NCI-H748 treated with DMSO at 0.1 percent for 48 hours (cell line): Measurements from ENCODE around the gene HSPG2.
"Not testable (repeated sequence)": the region's sequence is repeated elsewhere in the genome, so short reads cannot be mapped to it uniquely, and the experiment has no call there.

Source experiments
- DNase-seq: peaks from one replicate; lab custom pipeline; 2025; lab: John Stamatoyannopoulos, UW

HSPG2 gene

DNA sequence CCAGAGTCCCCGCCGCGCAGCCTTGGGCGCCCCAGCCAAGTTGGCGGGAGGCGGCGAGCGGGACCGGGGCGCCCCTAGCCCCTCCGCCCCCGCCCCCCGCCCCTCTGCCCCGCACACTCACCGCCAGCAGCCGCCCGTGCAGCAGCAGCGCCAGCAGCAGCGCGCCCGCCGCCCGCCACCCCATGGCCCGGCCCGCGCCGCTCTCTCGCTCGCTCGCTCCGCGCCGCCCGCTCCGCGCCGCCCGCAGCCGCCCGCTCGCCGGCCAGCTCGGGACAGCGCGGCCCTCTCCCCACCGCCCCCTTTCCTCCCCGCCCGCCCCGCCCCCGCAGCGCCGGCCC lies at the start of gene HSPG2:
Gene HSPG2, minus strand, starts transcription at position 277 of the 338 bp plus-strand sequence. Its CDS starts 93 bp downstream, at position 184.
- DNase-seq, result no peak

GRCh38 chr1:21986386-21986785 lies 49.3 kb upstream of the HSPG2 start:
- DNase-seq, result not testable (repeated sequence)

DNA sequence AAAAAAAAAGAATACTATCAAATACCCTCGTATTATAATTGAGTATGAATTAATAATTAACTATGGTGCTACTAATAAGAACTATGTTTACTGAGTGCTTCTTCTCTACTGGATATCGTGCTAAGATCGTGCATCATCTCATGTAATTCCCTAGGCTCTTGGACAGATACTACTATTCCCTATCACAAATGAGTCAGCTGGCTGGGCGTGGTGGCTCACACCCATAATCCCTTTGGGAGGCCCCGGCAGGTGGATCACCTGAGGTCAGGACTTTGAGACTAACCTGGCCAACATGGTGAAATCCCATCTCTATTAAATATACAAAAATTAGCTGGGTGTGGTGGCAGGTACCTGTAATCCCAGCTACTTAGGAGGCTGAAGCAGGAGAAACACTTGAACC lies 48.8 kb upstream of the HSPG2 start:
- not testable (repeated sequence) for DNase-seq

GRCh38 chr1:21983539-21983938 lies 46.4 kb upstream of the HSPG2 start:
- not testable (repeated sequence) for DNase-seq

DNA sequence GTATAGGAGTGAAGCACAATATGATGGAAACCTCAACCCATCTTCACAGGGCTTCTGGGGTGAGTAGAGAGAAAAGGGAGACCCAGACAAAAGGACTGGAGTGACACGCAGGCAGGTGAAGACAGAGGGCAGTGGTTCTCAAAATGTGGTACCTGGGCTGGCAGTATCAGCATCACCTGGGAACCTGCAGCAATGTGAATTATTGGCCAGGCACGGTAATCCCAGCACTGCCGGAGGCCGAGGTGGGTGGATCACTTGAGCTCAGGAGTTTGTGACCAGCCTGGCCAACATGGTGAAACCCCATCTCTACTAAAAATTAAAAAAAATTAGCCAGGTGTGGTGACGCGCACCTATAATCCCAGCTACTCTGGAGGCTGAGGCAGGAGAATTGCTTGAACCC lies 45.0 kb upstream of the HSPG2 start:
- DNase-seq, result not testable (repeated sequence)

DNA sequence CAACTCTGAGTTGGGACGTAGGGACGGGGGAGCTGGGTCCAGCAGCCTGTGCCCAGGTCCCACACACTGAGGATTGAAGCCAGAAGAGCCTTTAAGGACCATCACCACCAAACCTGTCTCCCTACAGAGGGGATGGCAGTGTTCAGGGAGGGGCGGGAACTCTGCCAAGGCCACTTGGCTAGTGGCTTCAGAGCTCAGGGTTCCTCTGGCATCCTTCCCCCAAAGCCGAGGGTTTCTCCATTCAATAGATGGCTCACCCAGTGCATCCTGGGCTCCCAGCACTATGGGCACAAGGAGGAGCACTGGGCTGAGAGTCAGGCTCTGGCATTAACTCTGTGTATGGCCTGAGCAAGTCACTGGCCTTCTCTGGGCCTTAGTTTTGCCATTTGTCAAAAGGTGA lies 44.1 kb upstream of the HSPG2 start:
- not testable (repeated sequence) for DNase-seq

- DNase-seq, result not testable (repeated sequence)
Observed at GRCh38 chr1:21980515-21981220, 43.6 kb upstream of the HSPG2 start.

DNA sequence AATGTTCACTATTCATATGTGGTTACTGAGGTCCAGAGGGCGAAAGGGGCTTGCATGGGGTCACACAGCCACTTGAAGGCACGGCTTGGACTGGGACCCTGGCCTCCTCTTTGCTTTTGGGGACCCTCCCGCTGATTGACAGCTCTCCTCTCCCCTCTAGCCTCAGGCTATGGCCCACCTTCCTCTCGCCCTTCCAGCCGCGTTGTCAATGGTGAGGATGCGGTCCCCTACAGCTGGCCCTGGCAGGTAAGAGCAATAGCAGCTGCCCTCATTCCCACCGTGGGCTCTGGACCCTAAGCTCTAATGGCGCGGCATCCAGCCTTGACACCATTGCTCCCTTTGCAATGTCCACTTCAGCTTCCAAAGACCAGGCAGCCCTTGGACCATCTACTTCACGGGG lies 41.1 kb upstream of the HSPG2 start:
- DNase-seq, result not testable (repeated sequence)

GRCh38 chr1:21976703-21977239 lies 39.7 kb upstream of the HSPG2 start, which contains the start of gene CELA3B:
Gene CELA3B (plus strand): TSS chr1:21977022. CDS start chr1:21977040, 18 bp downstream.
- DNase-seq, result not testable (repeated sequence)

- not testable (repeated sequence) for DNase-seq
Observed at GRCh38 chr1:21975296-21975695, 38.2 kb upstream of the HSPG2 start.

DNA sequence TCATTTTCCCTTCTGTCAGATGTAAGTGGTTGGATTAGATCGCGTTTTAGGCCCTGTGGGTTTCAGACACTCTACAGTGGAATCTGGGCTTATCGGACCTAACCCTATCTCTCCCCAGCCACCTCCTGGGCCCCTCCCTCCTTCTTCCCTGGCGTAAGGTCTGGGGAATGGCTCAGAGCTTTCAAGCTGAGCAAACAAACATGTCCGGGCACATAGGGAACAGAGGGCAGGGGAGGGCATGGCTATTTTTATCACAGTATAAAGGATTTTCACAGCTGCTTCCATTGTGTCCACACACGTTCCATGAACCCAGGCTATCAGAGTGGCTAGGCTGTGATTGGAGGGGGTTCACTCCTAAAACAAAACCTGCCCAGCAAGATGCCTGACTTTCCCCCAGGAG lies 37.6 kb upstream of the HSPG2 start:
- DNase-seq, result peak; percentile 1

DNA sequence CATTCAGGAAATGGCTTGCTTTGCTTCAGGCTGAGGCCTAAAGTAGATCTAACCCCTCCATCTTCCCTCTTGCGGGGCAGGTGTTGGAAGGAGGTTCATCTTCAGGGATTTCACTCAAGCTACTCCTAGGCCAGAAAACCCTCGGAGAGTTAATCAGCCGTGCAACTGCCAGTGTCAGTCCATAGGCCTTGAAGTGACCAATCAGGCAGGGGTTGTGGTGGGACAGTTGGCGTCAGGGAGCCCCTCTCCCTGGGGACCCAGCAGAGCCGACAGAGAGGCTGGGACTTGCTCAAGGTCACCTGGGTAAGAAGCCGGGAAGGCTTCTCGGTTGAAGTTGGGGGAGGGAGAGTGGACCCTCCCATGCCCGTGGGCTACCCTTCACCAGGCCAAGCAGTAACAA lies 36.8 kb upstream of the HSPG2 start:
- DNase-seq, result not testable (repeated sequence)

DNA sequence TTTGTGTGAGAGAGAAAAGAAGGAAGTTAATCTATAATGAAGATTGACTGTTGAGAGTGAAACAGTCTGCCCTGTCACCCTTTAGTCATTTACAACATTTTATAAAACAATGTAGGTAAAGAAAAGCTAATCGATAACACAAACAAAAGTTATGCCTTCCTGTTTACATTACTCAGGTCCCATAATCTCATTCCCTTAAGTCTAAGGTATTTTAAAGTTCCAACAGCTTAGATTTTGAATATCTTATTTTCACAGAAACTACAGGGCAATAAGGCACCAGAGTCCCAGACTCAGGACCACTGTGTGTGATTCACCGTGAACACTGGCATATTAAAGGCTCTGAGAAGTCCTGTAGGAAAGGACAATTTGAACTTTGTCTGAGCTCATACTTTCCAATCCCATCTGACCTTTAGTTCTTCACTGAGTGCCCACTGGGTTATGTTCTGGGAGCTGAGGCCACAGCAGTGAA lies 35.9 kb upstream of the HSPG2 start:
- not testable (repeated sequence) for DNase-seq

DNA sequence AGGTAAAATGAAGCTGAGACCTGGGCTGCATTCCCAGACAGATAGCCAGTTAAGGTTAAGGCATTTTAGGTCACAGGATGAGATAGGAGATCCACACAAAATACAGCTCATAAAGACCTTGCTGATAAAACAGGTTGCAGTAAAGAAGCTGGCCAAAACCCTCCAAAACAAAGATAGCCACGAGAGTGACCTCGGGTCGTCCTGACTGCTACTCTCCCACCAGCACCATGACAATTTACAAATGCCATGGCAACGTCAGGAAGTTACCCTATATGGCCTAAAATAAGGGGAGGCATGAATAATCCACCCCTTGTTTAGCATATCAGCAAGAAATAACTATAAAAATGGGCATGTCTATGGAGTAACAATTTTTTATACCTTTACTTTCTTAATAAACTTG lies 33.4 kb upstream of the HSPG2 start:
- DNase-seq, result not testable (repeated sequence)

DNA sequence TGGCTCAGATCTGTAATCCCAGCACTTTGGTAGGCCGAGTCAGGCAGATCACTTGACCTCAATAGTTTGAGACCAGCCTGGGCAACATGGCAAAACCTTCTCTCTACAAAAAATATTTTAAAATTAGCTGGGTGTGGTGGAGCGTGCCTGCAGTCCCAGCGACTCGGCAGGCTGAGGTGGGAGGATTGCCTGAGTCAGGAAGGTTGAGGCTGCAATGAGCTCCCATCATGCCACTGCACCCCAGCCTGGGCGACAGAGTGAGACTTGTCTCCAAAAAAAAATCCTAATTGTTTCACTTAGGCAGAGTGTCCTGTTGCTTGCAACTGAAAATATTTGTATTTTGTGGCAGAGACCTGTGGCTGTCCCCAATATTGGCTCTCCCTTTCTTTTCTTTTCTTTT lies 32.0 kb upstream of the HSPG2 start:
- not testable (repeated sequence) for DNase-seq

- not testable (repeated sequence) for DNase-seq
Observed at GRCh38 chr1:21967216-21967615, 30.1 kb upstream of the HSPG2 start.

- no peak for DNase-seq
Observed at GRCh38 chr1:21966247-21967000, 29.3 kb upstream of the HSPG2 start.

- DNase-seq, result peak; percentile 45
Observed at GRCh38 chr1:21963477-21964217, 26.5 kb upstream of the HSPG2 start.

DNA sequence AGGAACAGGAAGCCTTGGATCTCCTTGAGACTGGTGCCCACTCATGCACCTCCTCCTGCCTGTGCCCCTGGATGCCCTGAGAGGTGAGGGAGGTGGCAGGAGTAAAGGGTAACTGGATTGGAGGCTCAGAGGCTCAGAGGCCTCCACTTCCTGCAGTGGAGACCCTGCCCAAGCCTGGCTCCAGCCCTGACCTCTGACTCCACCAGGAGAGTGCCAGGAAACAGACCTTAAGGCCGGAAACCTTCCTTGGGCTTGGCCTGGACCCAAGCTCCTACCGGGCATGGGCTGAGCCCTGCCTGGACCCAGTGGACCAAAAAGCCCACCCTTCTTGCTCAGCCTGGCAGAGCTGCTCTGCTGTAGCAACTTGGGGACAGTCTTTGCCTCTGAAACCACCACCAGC lies 24.7 kb upstream of the HSPG2 start:
- no peak for DNase-seq

DNA sequence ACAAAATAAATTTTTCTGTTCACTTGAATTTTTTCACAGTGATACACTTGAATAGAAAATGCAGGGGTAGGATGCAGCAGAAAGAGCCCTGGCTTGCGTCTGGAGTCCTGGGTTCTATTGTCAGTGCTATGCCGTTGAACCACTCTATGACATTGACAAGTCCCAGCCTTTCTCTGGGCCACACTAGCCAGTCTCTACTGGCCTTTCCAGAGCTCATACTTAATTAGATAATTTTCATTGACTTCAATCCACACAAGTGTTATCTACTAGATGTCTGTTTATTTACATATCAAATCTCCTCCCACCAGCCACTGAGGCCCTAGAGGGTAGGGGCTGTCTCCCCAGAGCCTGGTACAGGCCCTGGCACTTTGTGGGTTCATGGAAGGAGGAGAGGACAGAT lies 24.2 kb upstream of the HSPG2 start:
- no peak for DNase-seq

DNA sequence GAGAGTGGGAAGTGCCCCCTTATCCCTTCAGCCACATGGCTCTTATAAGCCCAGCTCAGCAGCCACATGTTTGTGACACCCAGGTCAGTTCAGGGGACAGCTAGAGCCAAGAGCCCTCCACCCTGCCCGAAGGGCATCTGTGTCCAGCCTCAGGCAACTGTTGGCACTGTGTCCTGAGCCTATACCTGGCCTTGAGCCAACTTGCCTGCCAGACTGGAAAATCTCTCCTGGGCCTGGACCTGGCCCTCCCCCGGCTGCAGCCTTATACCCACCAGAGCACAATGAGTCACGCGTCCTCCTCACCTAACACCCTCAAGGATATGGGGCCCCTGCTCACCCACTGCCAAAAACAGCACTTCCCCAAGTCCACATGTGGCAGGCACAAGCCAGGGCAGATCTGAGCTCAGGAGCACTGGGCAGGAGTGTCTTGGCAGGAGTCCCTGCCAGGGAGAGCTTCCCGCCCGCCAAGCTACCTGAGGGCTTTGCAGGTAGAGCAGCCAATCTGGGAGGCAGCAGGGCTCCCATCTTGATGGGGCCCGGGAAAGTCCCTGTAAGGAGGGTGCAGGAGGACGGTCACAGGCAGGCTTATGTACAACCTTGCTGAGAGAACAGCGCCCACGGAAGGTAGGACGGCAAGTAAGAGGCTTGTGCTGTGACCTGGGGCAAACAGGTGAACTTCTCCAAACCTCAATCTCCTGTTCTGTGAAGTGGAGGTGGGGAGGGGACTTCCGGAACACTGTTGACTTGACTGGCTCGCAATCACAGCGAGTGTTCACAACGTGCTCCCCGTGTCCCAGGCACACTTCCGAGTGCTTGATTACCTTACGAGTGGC lies 19.8 kb upstream of the HSPG2 start:
- no peak for DNase-seq
